GM18505 (cell line): Measurements from ENCODE around the gene SLC22A8.
"Not testable (repeated sequence)": the region's sequence is repeated elsewhere in the genome, so short reads cannot be mapped to it uniquely, and the experiment has no call there.

ENCODE experiments used
- ATAC-seq: cut with Tn5 transposase; IDR thresholded peaks from one replicate; pipeline ENCODE4 v1.9.1; 2021; ENCODE audit not compliant: unreplicated experiment
- POLR2A ChIP-seq: IDR thresholded peaks from 4 replicates; pipeline ENCODE4 v1.6.1; 2011; ENCODE audit warnings: borderline replicate concordance; ENCODE audit not compliant: insufficient read depth, insufficient read length; ENCODE audit errors: extremely low read depth

The SLC22A8 gene

GRCh38 chr11:63015521-63016215 is at the start of gene SLC22A8:
SLC22A8 (minus strand) TSS chr11:63015841; CDS start chr11:63014958, 883 bp downstream.
- ATAC-seq = no peak
- TF ChIP-seq POLR2A = no peak

- not testable (repeated sequence) for ATAC-seq
Measured at GRCh38 chr11:63046203-63046602, 30.6 kb upstream of the SLC22A8 start.

GRCh38 chr11:63042596-63042995 is 27.0 kb upstream of the SLC22A8 start:
- no peak for TF ChIP-seq POLR2A
- no peak for ATAC-seq

- TF ChIP-seq POLR2A = no peak
Measured at GRCh38 chr11:63032457-63032856, 16.8 kb upstream of the SLC22A8 start.

GRCh38 chr11:63023841-63024648 is 8.4 kb upstream of the SLC22A8 start:
- no peak for TF ChIP-seq POLR2A
- ATAC-seq = no peak

More at GRCh38 chr11:63032457-63032856, 16.8 kb upstream of the SLC22A8 start:
- no peak for ATAC-seq

- no peak for ATAC-seq
- TF ChIP-seq POLR2A = no peak
Measured at GRCh38 chr11:63023222-63023814, 7.7 kb upstream of the SLC22A8 start.

- ATAC-seq = no peak
- TF ChIP-seq POLR2A = no peak
Measured at GRCh38 chr11:63022441-63022840, 6.8 kb upstream of the SLC22A8 start.

GRCh38 chr11:63020671-63021291 is 5.1 kb upstream of the SLC22A8 start:
- no peak for ATAC-seq
- TF ChIP-seq POLR2A = no peak

GRCh38 chr11:63019506-63019905 is 3.9 kb upstream of the SLC22A8 start:
- TF ChIP-seq POLR2A = no peak
- ATAC-seq = no peak

GRCh38 chr11:63017306-63017974 is 1.8 kb upstream of the SLC22A8 start:
- TF ChIP-seq POLR2A = no peak
- no peak for ATAC-seq

- no peak for ATAC-seq
- no peak for TF ChIP-seq POLR2A
Measured at GRCh38 chr11:63014408-63015055, 1.1 kb downstream of the SLC22A8 start.

- no peak for ATAC-seq
Measured at GRCh38 chr11:63012839-63013238, 2.8 kb downstream of the SLC22A8 start.

More at GRCh38 chr11:63012839-63013238, 2.8 kb downstream of the SLC22A8 start:
- TF ChIP-seq POLR2A = no peak
